ENCODE data around the gene GABPB1. TPM values are rescaled to one million over a fixed set of nuclear protein-coding genes. Genes with fewer than 3 reads are reported as not detected.

Gene GABPB1
- total and polyA plus RNA-seq, 2 experiments from 2014 or later: 23.3 to 38.7 TPM

GRCh38 chr15:50321680-50322210 is 33.3 kb downstream of the GABPB1 start:
- no peak for DNase-seq (ENCODE audit: low spot score)
- Histone ChIP-seq H3K4me1 (ENCODE audit: insufficient read depth) (no peaks in the 10 kb centered on the region), H3K79me2 (peaks cover 16% of the 10 kb centered on the region), H3K36me3 (replicated peaks; ENCODE audit: insufficient read depth, low read depth) (no peaks in the 10 kb centered on the region), H3K27ac (no peak overlapping the region), H3K4me2 (no peak overlapping the region), H3K9me3 (ENCODE audit: low read depth) (no peaks in the 10 kb centered on the region), H3K9me2 (replicated peaks; ENCODE audit: insufficient read depth) (no peaks in the 10 kb centered on the region), H4K20me1 (ENCODE audit: insufficient read depth, poor library complexity, severe bottlenecking) (no peaks in the 10 kb centered on the region), H3K27me3 (no peaks in the 10 kb centered on the region), H3K4me3 (no peak overlapping the region), H2AFZ (no peak overlapping the region)
- no peak for TF ChIP-seq CTCF (IDR thresholded peaks at IDR 0.05; ENCODE audit: poor library complexity)
- TF ChIP-seq EZH2 (IDR thresholded peaks at IDR 0.05; ENCODE audit: borderline replicate concordance): no peak
- TF ChIP-seq EZH2phosphoT487 (IDR thresholded peaks at IDR 0.05; ENCODE audit: low read depth, severe bottlenecking, unreplicated experiment): no peak
- WGBS (ENCODE audit: low lambda C conversion rate, missing lambda C conversion rate): 87% methylated on average over 3 of the region's 3 CpGs

GRCh38 chr15:50320504-50320903 is 34.5 kb downstream of the GABPB1 start:
- no peak overlapping the region for H2AFZ ChIP-seq
- no peaks in the 10 kb centered on the region for H3K9me2 ChIP-seq (replicated peaks; ENCODE audit: insufficient read depth)
- H3K79me2 ChIP-seq: peaks cover 20% of the 10 kb centered on the region
- H3K27me3 ChIP-seq: no peaks in the 10 kb centered on the region
- H4K20me1 ChIP-seq (ENCODE audit: insufficient read depth, poor library complexity, severe bottlenecking): no peaks in the 10 kb centered on the region
- no peaks in the 10 kb centered on the region for H3K9me3 ChIP-seq (ENCODE audit: low read depth)
- no peak overlapping the region for H3K4me2 ChIP-seq
- H3K4me3 ChIP-seq: no peak overlapping the region
- TF ChIP-seq CTCF (IDR thresholded peaks at IDR 0.05; ENCODE audit: poor library complexity) (no peak), EZH2phosphoT487 (IDR thresholded peaks at IDR 0.05; ENCODE audit: low read depth, severe bottlenecking, unreplicated experiment) (no peak), EZH2 (IDR thresholded peaks at IDR 0.05; ENCODE audit: borderline replicate concordance) (no peak)
- no peak for DNase-seq (ENCODE audit: low spot score)
- no peaks in the 10 kb centered on the region for H3K4me1 ChIP-seq (ENCODE audit: insufficient read depth)
- no peaks in the 10 kb centered on the region for H3K36me3 ChIP-seq (replicated peaks; ENCODE audit: insufficient read depth, low read depth)
- no peak overlapping the region for H3K27ac ChIP-seq

GRCh38 chr15:50318697-50319096 is 36.3 kb downstream of the GABPB1 start:
- 96% methylated on average over 4 of the region's 4 CpGs for WGBS (ENCODE audit: low lambda C conversion rate, missing lambda C conversion rate)
- Histone ChIP-seq H3K9me3 (ENCODE audit: low read depth) (no peaks in the 10 kb centered on the region), H2AFZ (no peak overlapping the region), H3K4me2 (no peak overlapping the region), H3K4me1 (ENCODE audit: insufficient read depth) (no peaks in the 10 kb centered on the region), H3K27ac (no peak overlapping the region), H3K36me3 (replicated peaks; ENCODE audit: insufficient read depth, low read depth) (no peaks in the 10 kb centered on the region), H3K79me2 (peaks cover 24% of the 10 kb centered on the region), H3K4me3 (no peak overlapping the region), H3K27me3 (no peaks in the 10 kb centered on the region), H4K20me1 (ENCODE audit: insufficient read depth, poor library complexity, severe bottlenecking) (no peaks in the 10 kb centered on the region), H3K9me2 (replicated peaks; ENCODE audit: insufficient read depth) (no peaks in the 10 kb centered on the region)
- DNase-seq (ENCODE audit: low spot score): no peak
- TF ChIP-seq EZH2phosphoT487 (IDR thresholded peaks at IDR 0.05; ENCODE audit: low read depth, severe bottlenecking, unreplicated experiment): no peak
- TF ChIP-seq CTCF (IDR thresholded peaks at IDR 0.05; ENCODE audit: poor library complexity): no peak
- TF ChIP-seq EZH2 (IDR thresholded peaks at IDR 0.05; ENCODE audit: borderline replicate concordance): no peak
